SHP77 treated with DMSO at 0.1 percent for 48 hours (cell line): Measurements from ENCODE around the gene RTKN.
"Not testable (repeated sequence)": the region's sequence is repeated elsewhere in the genome, so short reads cannot be mapped to it uniquely, and the experiment has no call there.

Experiments
- DNase-seq: peaks from one replicate; lab custom pipeline; 2025; lab: John Stamatoyannopoulos, UW

Gene RTKN

GRCh38 chr2:74441690-74442482 lies at the start of gene RTKN:
TSS of gene RTKN (minus strand) at chr2:74441937. CDS start at chr2:74441816, 121 bp downstream.
- DNase-seq, result no peak

GRCh38 chr2:74489906-74490305 lies 48.2 kb upstream of the RTKN start:
- DNase-seq, result no peak

DNA sequence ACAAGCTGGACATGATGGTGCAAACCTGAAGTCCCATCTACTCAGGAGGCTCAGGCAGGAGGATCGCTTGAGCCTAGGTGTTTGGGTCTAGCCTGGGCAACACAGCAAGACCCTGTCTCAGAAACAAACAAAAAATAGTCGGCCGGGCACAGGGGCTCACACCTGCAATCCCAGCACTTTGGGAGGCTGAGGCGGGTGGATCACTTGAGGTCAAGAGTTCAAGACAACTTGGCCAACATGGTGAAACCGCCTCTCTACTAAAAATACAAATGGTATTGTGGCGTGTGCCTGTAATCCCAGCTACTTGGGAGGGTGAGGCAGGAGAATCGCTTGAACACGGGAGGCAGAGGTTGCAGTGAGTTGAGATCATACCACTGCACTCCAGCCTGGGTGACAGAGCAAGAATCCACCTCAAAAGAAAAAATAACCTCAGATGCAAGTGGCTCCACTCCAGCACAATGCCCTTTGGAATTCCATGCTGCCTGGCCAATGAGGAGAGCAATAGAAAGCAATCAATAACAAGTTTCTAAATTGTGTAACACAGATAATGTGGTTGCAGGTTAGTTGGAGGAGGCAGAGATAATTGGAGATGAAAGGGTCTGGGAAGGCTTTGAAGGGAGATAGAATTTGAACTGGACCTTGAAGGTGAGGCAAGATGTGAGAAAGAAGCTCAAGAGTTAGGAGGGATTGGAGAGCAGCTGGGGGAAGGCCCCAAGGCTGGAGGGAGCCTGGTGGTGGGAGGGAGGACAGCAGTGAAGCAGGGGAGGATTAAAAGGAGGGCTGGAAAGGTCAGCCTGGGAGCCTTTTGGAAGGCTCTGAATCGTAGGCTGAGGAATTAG lies 47.1 kb upstream of the RTKN start:
- DNase-seq, result no peak

- DNase-seq, result no peak
Observed at GRCh38 chr2:74486141-74486540, 44.4 kb upstream of the RTKN start.

- not testable (repeated sequence) for DNase-seq
Observed at GRCh38 chr2:74483675-74484164, 42.0 kb upstream of the RTKN start.

- DNase-seq, result peak; percentile 95
Observed at GRCh38 chr2:74482801-74483674, 41.3 kb upstream of the RTKN start, which contains the start of the genes CCDC142 and TTC31. TSS of gene CCDC142 (minus strand) at chr2:74482998. CDS start at chr2:74482837, 161 bp downstream. TSS of gene TTC31 (plus strand) at chr2:74483081. CDS start at chr2:74483096, 15 bp downstream.

DNA sequence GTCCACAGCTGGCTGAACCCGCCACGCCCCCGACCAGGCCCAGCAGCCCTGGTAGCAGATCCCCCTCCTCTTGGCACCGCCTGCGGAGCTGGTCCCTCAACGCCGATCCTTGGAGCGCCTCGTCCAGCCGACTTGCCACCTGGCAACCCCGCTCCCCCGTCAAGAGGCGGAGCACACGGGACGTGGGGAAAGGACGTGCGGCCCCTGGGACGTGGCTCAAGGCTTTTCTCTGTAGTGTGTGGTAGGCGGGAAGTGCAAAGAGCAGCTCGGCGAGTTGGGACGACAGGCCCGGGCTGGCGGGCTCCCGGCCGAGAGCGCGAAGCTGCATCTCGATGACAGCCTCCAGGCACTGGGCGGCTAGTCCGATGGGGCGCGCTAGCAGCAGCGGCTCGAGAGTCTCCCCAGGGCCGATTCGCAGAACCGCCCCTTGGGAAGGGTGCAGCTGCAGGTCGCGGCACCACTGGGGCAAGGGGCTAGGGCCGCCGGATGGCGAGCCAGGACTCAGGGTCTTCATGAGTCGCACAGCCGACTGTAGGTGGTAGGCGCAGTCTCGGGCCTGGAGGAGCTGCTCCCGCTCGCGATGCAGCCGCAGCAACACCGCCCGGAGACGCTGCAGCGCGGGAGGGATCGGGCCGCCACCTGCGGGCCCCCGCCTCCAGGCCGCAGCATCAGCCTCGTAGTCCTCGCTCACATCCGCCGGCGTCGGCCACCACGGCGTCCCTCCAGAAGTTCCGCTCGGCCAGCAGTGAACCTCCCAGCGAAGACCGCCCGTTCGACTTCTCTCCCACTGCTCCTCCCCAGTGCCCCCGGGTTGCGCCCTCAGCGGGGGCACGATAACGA lies 40.4 kb upstream of the RTKN start:
- no peak for DNase-seq

DNA sequence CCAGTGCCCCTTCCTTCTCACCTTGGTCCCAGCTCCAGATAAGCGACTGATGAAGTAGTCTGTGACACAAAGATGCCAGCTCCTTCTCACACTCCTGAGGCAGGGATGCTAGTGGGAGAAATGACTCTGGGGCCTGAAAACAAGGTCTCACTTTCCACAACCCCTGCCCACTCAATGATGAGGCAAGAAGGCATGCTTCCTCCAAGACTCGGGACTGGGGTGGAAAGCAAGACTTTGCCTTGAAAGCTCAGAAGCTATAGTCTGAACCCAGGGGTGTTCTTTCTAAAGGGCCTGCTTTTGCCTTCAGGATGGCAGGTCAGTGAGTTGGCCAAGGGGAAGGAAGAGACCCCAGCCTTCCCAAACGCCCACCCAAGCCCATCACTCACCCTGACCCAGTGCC lies 39.7 kb upstream of the RTKN start:
- DNase-seq, result no peak

DNA sequence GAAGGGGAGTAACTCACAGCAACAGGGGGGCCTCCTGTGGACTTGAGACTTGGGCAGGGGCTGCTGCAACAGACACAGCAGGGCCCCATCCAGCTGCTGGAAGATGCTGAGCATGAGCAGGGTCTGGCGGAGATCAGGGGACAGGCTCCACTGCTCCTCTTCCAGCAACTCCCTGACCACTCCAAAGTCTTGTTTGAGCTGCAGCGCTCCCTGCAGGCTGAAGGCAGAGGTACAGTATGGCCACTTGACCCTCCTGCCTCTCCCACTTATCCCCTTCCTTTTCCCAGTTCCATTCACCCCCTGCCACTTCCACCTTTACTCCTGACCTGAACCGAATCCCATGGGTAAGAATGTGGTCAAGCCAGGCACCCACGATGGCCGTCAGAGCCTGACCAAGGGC lies 33.2 kb upstream of the RTKN start:
- no peak for DNase-seq

- no peak for DNase-seq
Observed at GRCh38 chr2:74474481-74474880, 32.7 kb upstream of the RTKN start.

DNA sequence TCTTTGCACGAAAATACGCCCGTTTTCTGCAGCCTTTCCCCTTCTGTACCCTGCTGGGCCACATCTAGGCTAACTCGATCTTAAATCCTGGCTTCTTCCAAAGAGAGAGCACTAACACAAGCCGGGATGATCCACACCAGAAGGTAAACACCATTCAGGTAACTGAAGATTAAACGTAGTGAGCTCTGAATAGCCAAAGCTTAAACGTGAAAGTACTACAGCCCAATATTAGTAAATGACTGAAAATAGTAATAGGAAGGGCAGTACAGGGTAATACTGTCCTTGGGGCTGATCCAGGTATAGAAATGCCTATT lies 31.2 kb upstream of the RTKN start:
- no peak for DNase-seq

DNA sequence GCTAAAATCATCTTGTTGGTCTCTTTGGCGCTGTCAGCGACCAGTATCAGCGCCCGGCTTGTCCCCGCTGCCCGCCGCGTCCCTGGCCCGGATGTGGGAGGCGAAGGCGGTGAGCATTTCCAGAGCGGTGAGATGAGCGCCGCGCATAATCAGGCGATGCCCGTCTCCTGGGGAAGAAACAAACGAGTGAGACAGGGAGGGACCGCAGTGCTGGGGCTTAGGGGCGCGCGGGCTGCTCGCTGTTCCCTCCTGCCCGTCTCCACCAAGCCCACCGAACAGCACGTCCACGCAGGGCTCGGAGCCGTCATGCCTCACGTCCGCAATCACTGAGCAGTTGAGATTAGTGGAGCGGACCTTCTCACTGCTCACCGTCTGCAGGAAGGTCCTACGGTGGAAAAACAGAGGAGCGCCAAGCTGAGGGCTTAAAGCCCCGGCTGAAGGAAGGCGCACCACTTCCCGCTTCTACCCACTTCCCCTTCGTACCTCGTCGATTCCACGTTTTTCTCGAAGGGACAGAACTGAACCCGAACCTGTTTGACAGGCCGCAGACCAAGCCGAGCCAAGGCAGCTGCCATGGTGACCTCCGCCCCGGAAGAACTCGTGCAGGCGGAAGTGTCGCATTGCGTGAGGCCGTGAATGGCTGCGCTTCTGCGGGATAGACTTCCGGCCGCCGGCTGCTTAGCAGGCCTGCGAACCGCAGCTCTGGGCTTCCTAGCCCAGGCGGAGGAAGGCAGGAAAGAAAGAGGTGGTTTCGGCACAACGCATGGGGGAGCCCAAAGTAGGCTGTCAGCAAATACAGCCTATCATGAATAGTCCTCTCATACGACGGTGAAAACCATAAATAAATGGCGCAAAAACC lies 30.6 kb upstream of the RTKN start, which contains the start of gene MRPL53:
Gene MRPL53, minus strand, starts transcription at position 595 of the 859 bp plus-strand sequence. Its CDS starts 20 bp downstream, at position 575.
- DNase-seq, result peak; percentile 86

DNA sequence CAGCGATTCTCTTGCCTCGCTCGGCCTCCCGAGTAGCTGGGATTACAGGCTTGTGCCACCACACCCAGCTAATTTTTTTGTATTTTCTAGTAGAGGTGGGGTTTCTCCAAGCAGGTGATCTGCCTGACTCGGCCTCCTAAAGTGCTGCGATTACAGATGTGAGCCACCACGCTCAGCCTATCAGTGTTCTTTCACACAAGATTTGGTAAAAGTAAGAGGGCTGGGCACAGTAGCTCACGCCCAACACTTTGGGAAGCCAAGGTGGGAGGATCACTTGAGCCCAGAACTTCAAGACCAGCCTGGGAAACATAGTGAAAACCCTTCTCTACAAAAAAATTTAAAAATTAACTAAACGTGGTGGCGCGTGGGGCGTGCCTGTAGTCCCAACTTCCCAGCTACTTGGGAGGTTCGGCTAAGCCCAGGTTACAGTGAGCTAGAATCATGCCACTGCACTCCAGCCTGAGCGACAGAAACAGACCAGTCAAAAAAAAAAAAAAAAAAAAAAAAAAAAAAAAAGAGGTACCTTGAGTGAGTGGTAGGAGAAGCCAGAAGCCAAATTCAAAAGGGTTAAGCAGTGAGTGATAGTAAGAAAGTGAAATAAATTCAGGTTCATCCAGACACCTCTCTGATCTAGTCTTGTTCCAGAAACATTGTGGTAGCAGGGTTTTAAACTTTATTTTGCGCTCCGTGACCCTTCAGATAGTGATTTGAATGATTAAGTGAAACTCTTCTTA lies 29.8 kb upstream of the RTKN start:
- DNase-seq, result no peak

GRCh38 chr2:74470742-74471141 lies 29.0 kb upstream of the RTKN start:
- DNase-seq, result not testable (repeated sequence)

DNA sequence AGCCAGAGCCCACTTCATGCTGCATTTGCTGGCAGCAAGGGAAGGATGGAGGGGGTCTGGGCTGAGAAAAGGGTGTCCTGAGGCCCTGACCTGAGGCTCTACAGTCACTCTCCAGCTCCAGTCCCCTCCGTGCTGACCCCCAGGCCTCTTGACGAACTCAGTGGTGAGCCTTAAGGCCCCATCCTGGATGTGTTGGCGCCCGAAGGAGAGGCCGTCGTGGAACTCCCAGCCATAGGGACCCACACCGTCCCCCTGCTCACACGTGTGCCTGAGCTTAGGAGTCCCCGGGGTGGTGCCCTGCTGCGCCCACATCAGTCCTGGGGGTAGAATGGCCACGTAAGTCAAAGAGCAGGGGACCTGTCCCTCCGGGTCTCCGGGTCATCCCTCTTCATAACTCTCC lies 22.7 kb upstream of the RTKN start:
- DNase-seq, result no peak

- no peak for DNase-seq
Observed at GRCh38 chr2:74462786-74463105, 21.0 kb upstream of the RTKN start.

DNA sequence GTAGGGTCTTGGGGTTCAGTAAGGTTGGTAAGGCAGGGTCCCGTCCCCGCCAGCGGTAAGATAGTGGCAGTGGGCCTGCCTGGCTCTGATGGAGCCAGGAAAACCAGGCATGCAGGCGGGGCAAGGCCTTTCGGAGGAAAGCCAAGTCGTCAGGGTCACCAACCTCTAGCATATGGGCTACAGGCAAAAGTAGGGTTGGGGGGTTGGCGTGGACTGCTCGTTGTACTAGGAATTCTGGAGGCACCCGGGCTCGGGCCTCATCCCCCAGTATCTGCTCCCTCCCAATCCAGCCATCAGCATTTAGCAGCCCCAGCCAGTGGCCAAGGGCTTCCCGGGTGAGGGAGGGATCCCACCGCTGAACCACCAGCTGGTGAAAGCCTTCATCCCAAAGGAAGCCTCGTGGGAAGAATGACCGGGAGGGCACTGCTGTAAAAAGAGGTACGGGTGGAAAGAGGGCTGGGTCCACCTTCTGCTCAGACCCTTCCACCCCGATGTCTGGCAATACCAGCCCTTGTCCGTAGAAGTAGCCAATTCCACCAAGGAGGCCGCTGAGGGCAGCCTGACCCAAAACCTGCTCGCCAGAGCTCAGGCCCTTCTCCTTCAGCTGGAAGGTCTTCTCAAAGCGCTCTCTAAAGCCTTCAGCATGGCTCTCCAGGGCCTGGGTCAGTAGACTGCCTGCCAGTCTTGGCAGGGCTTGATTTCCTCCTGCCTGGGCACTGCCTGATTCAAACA lies 20.5 kb upstream of the RTKN start:
- DNase-seq, result no peak

- DNase-seq, result no peak
Observed at GRCh38 chr2:74461187-74462053, 19.7 kb upstream of the RTKN start.
